Activated T-cell treated with anti-CD3 and anti-CD28 coated beads, Interleukin-2, amount 50 U/mL, for 72 hours (primary cell): ENCODE measurements around the gene TXNRD1. TPM values are rescaled to one million over a fixed set of nuclear protein-coding genes. Genes with fewer than 3 reads are reported as not detected.

Experiments
- ATAC-seq, 2 donors: fragments of 150-1000 bp; cut with Tn5 transposase; replicated peaks in 1 of 2; 2 replicates each; pipeline ENCODE4 v1.10.0; 2021; ENCODE audit warnings: moderate library complexity in 2 of 2, mild to moderate bottlenecking in 1 of 2
- DNase-seq, 2 donors: peaks; one replicate each; pipeline ENCODE4 v3.0.0; 2021 to 2022; ENCODE audit warnings: mixed read lengths in 1 of 2
- H3K27ac Mint-ChIP-seq: one replicate; pipeline ENCODE4 v1.8.0; 2022; ENCODE audit warnings: mild to moderate bottlenecking, moderate library complexity, mixed read lengths
- H3K27me3 Mint-ChIP-seq: one replicate; pipeline ENCODE4 v1.8.0; 2022; ENCODE audit warnings: low read depth, mixed read lengths
- H3K36me3 Mint-ChIP-seq, 2 donors: one replicate each; pipeline ENCODE4 v1.8.0; 2022; ENCODE audit warnings: mixed read lengths in 2 of 2, mild to moderate bottlenecking in 1 of 2; ENCODE audit not compliant: insufficient read depth in 2 of 2
- H3K4me1 Mint-ChIP-seq: one replicate; pipeline ENCODE4 v1.8.0; 2022; ENCODE audit warnings: low read depth, mixed read lengths
- H3K4me3 Mint-ChIP-seq, 2 donors: one replicate each; pipeline ENCODE4 v1.8.0; 2022; ENCODE audit warnings: mild to moderate bottlenecking in 2 of 2, mixed read lengths in 2 of 2, moderate library complexity in 2 of 2
- H3K9me3 Mint-ChIP-seq, 2 donors: one replicate each; pipeline ENCODE4 v1.8.0; 2022; ENCODE audit warnings: mixed read lengths in 2 of 2
- total RNA-seq, 2 donors: library from RNA; stranded (reverse); gene quantifications; one replicate each; pipeline ENCODE4 v1.2.3, GENCODE V29; 2022

TXNRD1 gene
- total RNA-seq, 2 donors from 2014 or later = 83.8 to 89.4 TPM

GRCh38 chr12:104340925-104341611 is 125.5 kb downstream of the TXNRD1 start:
- H3K27ac Mint-ChIP-seq = no peak overlapping the region
- DNase-seq (no peak), ATAC-seq (no peak)
- H3K4me3 Mint-ChIP-seq = no peak overlapping the region
- H3K4me1 Mint-ChIP-seq = no peaks in the 10 kb centered on the region
- H3K36me3 Mint-ChIP-seq = peaks cover 2 to 33% of the 10 kb centered on the region in 2 donors
- H3K27me3 Mint-ChIP-seq = no peaks in the 10 kb centered on the region
- H3K9me3 Mint-ChIP-seq = no peaks in the 10 kb centered on the region

GRCh38 chr12:104342147-104342546 is 126.6 kb downstream of the TXNRD1 start:
- Mint-ChIP-seq H3K36me3 (peaks cover 2 to 30% of the 10 kb centered on the region in 2 donors), H3K4me1 (no peaks in the 10 kb centered on the region), H3K27ac (no peak overlapping the region), H3K4me3 (no peak overlapping the region), H3K27me3 (no peaks in the 10 kb centered on the region), H3K9me3 (no peaks in the 10 kb centered on the region)
- ATAC-seq (no peak), DNase-seq (no peak)

GRCh38 chr12:104342635-104343249 is 127.2 kb downstream of the TXNRD1 start:
- no peaks in the 10 kb centered on the region for H3K27me3 Mint-ChIP-seq
- H3K36me3 Mint-ChIP-seq = peaks cover 2 to 31% of the 10 kb centered on the region in 2 donors
- no peaks in the 10 kb centered on the region for H3K9me3 Mint-ChIP-seq
- H3K4me1 Mint-ChIP-seq = no peaks in the 10 kb centered on the region
- no peak overlapping the region for H3K27ac Mint-ChIP-seq
- DNase-seq (no peak), ATAC-seq (no peak)
- H3K4me3 Mint-ChIP-seq = no peak overlapping the region

GRCh38 chr12:104344682-104345081 is 129.1 kb downstream of the TXNRD1 start:
- no peak for DNase-seq
- no peak overlapping the region for H3K27ac Mint-ChIP-seq
- ATAC-seq = no peak
- no peaks in the 10 kb centered on the region for H3K9me3 Mint-ChIP-seq
- no peaks in the 10 kb centered on the region for H3K27me3 Mint-ChIP-seq
- H3K4me3 Mint-ChIP-seq = no peak overlapping the region
- no peaks in the 10 kb centered on the region for H3K4me1 Mint-ChIP-seq
- peaks cover 3 to 27% of the 10 kb centered on the region in 2 donors for H3K36me3 Mint-ChIP-seq

- no peaks in the 10 kb centered on the region for H3K9me3 Mint-ChIP-seq
- peaks cover 3 to 22% of the 10 kb centered on the region in 2 donors for H3K36me3 Mint-ChIP-seq
- no peak overlapping the region for H3K4me3 Mint-ChIP-seq
- no peak overlapping the region for H3K27ac Mint-ChIP-seq
- H3K27me3 Mint-ChIP-seq = no peaks in the 10 kb centered on the region
- no peaks in the 10 kb centered on the region for H3K4me1 Mint-ChIP-seq
- no peak for ATAC-seq
- DNase-seq = no peak
Observed at GRCh38 chr12:104345234-104346066, 129.9 kb downstream of the TXNRD1 start.

- H3K4me1 Mint-ChIP-seq = peaks cover 5% of the 10 kb centered on the region
- no peak for ATAC-seq
- H3K9me3 Mint-ChIP-seq = no peaks in the 10 kb centered on the region
- no peak overlapping the region for H3K27ac Mint-ChIP-seq
- peaks cover 3 to 17% of the 10 kb centered on the region in 2 donors for H3K36me3 Mint-ChIP-seq
- H3K27me3 Mint-ChIP-seq = no peaks in the 10 kb centered on the region
- no peak overlapping the region for H3K4me3 Mint-ChIP-seq
- DNase-seq = no peak
Observed at GRCh38 chr12:104347374-104348075, 131.9 kb downstream of the TXNRD1 start.

GRCh38 chr12:104348283-104348993 is 132.9 kb downstream of the TXNRD1 start:
- H3K4me3 Mint-ChIP-seq = no peak overlapping the region
- H3K36me3 Mint-ChIP-seq = peaks cover 6 to 16% of the 10 kb centered on the region in 2 donors
- no peak for ATAC-seq
- peaks cover 5% of the 10 kb centered on the region for H3K4me1 Mint-ChIP-seq
- DNase-seq = no peak
- peak overlapping the region; percentile 41 for H3K27ac Mint-ChIP-seq
- H3K9me3 Mint-ChIP-seq = no peaks in the 10 kb centered on the region
- H3K27me3 Mint-ChIP-seq = no peaks in the 10 kb centered on the region

GRCh38 chr12:104348994-104349494 is 133.5 kb downstream of the TXNRD1 start:
- no peak for DNase-seq
- ATAC-seq = no peak
- Mint-ChIP-seq H3K27ac (no peak overlapping the region), H3K4me1 (peaks cover 5% of the 10 kb centered on the region), H3K27me3 (no peaks in the 10 kb centered on the region), H3K9me3 (no peaks in the 10 kb centered on the region), H3K4me3 (no peak overlapping the region), H3K36me3 (peaks cover 6 to 17% of the 10 kb centered on the region in 2 donors)

- H3K4me3 Mint-ChIP-seq = no peak overlapping the region
- no peaks in the 10 kb centered on the region for H3K9me3 Mint-ChIP-seq
- no peaks in the 10 kb centered on the region for H3K27me3 Mint-ChIP-seq
- H3K4me1 Mint-ChIP-seq = peaks cover 5% of the 10 kb centered on the region
- peaks cover 6 to 13% of the 10 kb centered on the region in 2 donors for H3K36me3 Mint-ChIP-seq
- DNase-seq (no peak), ATAC-seq (no peak)
- no peak overlapping the region for H3K27ac Mint-ChIP-seq
Observed at GRCh38 chr12:104350211-104351056, 134.9 kb downstream of the TXNRD1 start.

- no peak overlapping the region for H3K27ac Mint-ChIP-seq
- H3K36me3 Mint-ChIP-seq = peaks cover 6 to 13% of the 10 kb centered on the region in 2 donors
- H3K4me3 Mint-ChIP-seq = no peak overlapping the region
Observed at GRCh38 chr12:104351057-104351983, 135.7 kb downstream of the TXNRD1 start.

More at GRCh38 chr12:104351057-104351983, 135.7 kb downstream of the TXNRD1 start:
- DNase-seq = no peak
- H3K4me1 Mint-ChIP-seq = peaks cover 5% of the 10 kb centered on the region
- no peaks in the 10 kb centered on the region for H3K27me3 Mint-ChIP-seq
- ATAC-seq = no peak
- H3K9me3 Mint-ChIP-seq = no peaks in the 10 kb centered on the region
